PC-9 (cell line): ENCODE data around the gene TSC22D3. TPM values are rescaled to one million over a fixed set of nuclear protein-coding genes. Genes with fewer than 3 reads are reported as not detected.

Source experiments
- BruUV-seq: library from RNA; stranded (reverse); fragments of 400-500 nt; replicated peaks from 2 replicates; lab custom pipeline; 2021; lab: Mats Ljungman, UMichigan
- CTCF ChIA-PET: fragments of 300-600 bp; sonication (Branson Sonifier 250); formaldehyde crosslinking; loops from one replicate; lab custom pipeline; 2022; ENCODE audit warnings: antibody characterized with exemption; lab: Charles Lee
- POLR2A ChIA-PET: fragments of 300-600 bp; sonication (Branson Sonifier 250); formaldehyde crosslinking; loops from one replicate; lab custom pipeline; 2022; ENCODE audit warnings: antibody characterized with exemption; ENCODE audit not compliant: unreplicated experiment; lab: Charles Lee
- DNase-seq, 2 experiments: peaks; one replicate each; pipeline versions ENCODE4 v3.0.0 to v3.0.0-alpha.2; 2015 to 2022; ENCODE audit warnings: mixed read lengths in 1 of 2
- H2AFZ ChIP-seq: fragments of 200-600 bp; sonication (generic); 2 replicates; pipeline ENCODE4 v1.8.1; 2017; ENCODE audit warnings: antibody characterized with exemption
- H3F3A ChIP-seq: fragments of 200-600 bp; sonication (generic); 2 replicates; pipeline ENCODE4 v1.8.1; 2017; ENCODE audit warnings: antibody characterized with exemption, mild to moderate bottlenecking, low read depth; ENCODE audit not compliant: insufficient read depth
- H3K27ac ChIP-seq: fragments of 200-600 bp; sonication (generic); 2 replicates; pipeline ENCODE4 v1.6.1; 2016; ENCODE audit warnings: mixed run types
- H3K27me3 ChIP-seq: fragments of 200-600 bp; sonication (generic); 2 replicates; pipeline ENCODE4 v1.6.1; 2016; ENCODE audit warnings: low read depth, mixed run types; ENCODE audit not compliant: insufficient read depth
- H3K36me3 ChIP-seq: fragments of 200-600 bp; sonication (generic); 2 replicates; pipeline ENCODE4 v1.6.1; 2016; ENCODE audit warnings: low read depth, mixed run types
- H3K4me1 ChIP-seq: fragments of 200-600 bp; sonication (generic); replicated peaks from 2 replicates; pipeline ENCODE4 v1.6.1; 2016; ENCODE audit warnings: mixed run types; ENCODE audit not compliant: insufficient read depth
- H3K4me2 ChIP-seq: fragments of 200-600 bp; sonication (generic); 2 replicates; pipeline ENCODE4 v1.6.1; 2017; ENCODE audit warnings: mixed run types
- H3K4me3 ChIP-seq: fragments of 200-600 bp; sonication (generic); 2 replicates; pipeline ENCODE4 v1.6.1; 2016; ENCODE audit warnings: mixed run types
- H3K79me2 ChIP-seq: fragments of 200-600 bp; sonication (generic); 2 replicates; pipeline ENCODE4 v1.6.1; 2017; ENCODE audit warnings: low read depth, mixed run types
- H3K9me2 ChIP-seq: fragments of 200-600 bp; sonication (generic); 2 replicates; pipeline ENCODE4 v1.8.1; 2017; ENCODE audit warnings: mild to moderate bottlenecking; ENCODE audit not compliant: insufficient read depth
- H3K9me3 ChIP-seq: fragments of 200-600 bp; sonication (generic); 2 replicates; pipeline ENCODE4 v1.8.1; 2016; ENCODE audit warnings: low read depth; ENCODE audit not compliant: insufficient read depth
- H4K20me1 ChIP-seq: fragments of 200-600 bp; sonication (generic); 2 replicates; pipeline ENCODE4 v1.8.1; 2017; ENCODE audit not compliant: insufficient read depth
- EZH2 ChIP-seq: fragments of 200-600 bp; sonication (generic); IDR thresholded peaks from 2 replicates; pipeline ENCODE4 v1.8.0; 2017; ENCODE audit warnings: antibody characterized with exemption, low read depth
- intact Hi-C: fragments of 100-400 bp; cut with micrococcal nuclease; formaldehyde crosslinking; loops from one replicate; pipeline ENCODE4 v1.10.0; 2022; ENCODE audit not compliant: unreplicated experiment
- total RNA-seq: library from RNA; stranded (reverse); gene quantifications from 2 replicates; pipeline ENCODE4 v1.2.3, GENCODE V29; 2021
- TF ChIP-seq, protein P1 (sequence below): fragments of 200-600 bp; sonication (generic); conservative IDR thresholded peaks from 2 replicates; pipeline ENCODE4 v1.6.1; 2017; ENCODE audit warnings: mixed run types, antibody characterized with exemption, mild to moderate bottlenecking, moderate library complexity

TSC22D3 gene
- total RNA-seq, 1 experiment from 2014 or later: 43.9 TPM

DNA sequence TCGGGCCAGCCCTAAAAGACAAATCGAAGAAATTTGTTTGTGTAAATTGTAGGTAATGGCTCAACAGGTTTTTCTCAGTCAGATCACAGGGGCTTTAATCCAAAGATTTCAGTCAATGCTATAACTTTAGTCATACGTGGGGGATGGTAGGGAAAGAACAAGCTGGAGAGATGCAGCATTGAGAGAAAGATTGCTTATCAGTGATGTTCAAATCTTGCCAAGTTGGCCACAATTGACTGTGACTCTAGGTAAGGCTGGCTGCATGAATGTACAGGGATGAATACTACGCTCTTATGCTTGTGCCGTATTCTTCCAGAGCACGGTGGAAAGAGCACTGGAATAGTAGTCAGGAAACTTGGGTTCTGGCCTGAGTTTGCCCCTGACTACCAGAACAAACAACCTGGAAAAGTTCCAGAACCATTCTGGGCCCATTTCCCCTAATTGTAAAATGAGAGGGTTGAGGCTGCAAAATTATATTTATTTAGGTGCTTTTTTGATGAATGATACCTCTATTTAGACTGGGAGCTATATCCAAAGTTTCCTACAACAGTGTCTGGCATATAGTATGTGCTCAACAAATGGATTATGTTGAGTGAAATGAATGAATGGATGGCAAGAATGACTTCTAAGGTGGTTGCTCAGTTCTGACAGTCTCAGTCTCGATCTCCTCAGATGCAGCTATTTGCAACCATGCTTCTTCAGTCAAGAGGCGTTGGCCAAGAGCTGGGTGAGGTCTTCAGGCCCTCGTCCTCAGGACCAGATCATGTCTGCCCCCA is 44.4 kb downstream of the TSC22D3 start:
- Histone ChIP-seq H3K27me3 (no peaks in the 10 kb centered on the region), H3K27ac (peak overlapping the region; percentile 63), H3K36me3 (no peaks in the 10 kb centered on the region), H3K9me3 (no peaks in the 10 kb centered on the region), H2AFZ (no peak overlapping the region), H3K9me2 (no peaks in the 10 kb centered on the region), H4K20me1 (no peaks in the 10 kb centered on the region), H3K4me2 (peak overlapping the region; percentile 70), H3K79me2 (peaks cover 19% of the 10 kb centered on the region), H3K4me3 (no peak overlapping the region), H3K4me1 (peaks cover 81% of the 10 kb centered on the region), H3F3A (peaks cover 41% of the 10 kb centered on the region)
- intact Hi-C loops: no loop called here
- CTCF ChIA-PET: interaction anchor here (0.6 to 0.9 kb wide), 3 partner anchors 58 to 191 kb away, joined by 3 to 6 read pairs (median 4); no protein-coding TSS in a partner anchor
- peak in 1 of 2 experiments; percentile 68 for DNase-seq
- TF ChIP-seq, protein P1, sequence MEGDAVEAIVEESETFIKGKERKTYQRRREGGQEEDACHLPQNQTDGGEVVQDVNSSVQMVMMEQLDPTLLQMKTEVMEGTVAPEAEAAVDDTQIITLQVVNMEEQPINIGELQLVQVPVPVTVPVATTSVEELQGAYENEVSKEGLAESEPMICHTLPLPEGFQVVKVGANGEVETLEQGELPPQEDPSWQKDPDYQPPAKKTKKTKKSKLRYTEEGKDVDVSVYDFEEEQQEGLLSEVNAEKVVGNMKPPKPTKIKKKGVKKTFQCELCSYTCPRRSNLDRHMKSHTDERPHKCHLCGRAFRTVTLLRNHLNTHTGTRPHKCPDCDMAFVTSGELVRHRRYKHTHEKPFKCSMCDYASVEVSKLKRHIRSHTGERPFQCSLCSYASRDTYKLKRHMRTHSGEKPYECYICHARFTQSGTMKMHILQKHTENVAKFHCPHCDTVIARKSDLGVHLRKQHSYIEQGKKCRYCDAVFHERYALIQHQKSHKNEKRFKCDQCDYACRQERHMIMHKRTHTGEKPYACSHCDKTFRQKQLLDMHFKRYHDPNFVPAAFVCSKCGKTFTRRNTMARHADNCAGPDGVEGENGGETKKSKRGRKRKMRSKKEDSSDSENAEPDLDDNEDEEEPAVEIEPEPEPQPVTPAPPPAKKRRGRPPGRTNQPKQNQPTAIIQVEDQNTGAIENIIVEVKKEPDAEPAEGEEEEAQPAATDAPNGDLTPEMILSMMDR: no peak
- no peak for TF ChIP-seq EZH2
- BruUV-seq: no TSS peak
- POLR2A ChIA-PET: interaction anchor here (0.5 to 1.5 kb wide), 8 partner anchors 11 to 526 kb away, joined by 3 to 22 read pairs (median 7); partner anchors contain the start of gene PRPS1

DNA sequence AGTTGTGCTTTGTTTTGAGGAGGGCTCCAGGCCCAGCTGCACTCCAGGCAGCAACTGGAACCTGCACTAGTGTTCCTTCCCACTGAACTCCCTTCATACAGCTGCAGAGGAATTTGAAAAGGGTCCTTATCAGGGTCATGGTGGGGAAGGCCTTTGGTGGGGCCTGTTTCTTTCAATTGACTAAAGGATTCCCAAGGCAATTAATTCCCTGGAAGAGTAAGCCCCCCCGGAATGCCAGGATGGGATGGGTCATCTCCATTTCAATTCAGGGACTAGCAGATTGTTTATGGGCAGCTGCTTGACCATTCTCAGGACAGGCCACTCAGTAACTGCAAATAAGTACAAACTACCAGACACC is 45.3 kb downstream of the TSC22D3 start:
- BruUV-seq: no TSS peak
- TF ChIP-seq, protein P1: no peak
- no peak for TF ChIP-seq EZH2
- CTCF ChIA-PET: interaction anchor here (1.4 kb wide), 1 partner anchor 11 kb away, joined by 5 read pairs; no protein-coding TSS in a partner anchor

DNA sequence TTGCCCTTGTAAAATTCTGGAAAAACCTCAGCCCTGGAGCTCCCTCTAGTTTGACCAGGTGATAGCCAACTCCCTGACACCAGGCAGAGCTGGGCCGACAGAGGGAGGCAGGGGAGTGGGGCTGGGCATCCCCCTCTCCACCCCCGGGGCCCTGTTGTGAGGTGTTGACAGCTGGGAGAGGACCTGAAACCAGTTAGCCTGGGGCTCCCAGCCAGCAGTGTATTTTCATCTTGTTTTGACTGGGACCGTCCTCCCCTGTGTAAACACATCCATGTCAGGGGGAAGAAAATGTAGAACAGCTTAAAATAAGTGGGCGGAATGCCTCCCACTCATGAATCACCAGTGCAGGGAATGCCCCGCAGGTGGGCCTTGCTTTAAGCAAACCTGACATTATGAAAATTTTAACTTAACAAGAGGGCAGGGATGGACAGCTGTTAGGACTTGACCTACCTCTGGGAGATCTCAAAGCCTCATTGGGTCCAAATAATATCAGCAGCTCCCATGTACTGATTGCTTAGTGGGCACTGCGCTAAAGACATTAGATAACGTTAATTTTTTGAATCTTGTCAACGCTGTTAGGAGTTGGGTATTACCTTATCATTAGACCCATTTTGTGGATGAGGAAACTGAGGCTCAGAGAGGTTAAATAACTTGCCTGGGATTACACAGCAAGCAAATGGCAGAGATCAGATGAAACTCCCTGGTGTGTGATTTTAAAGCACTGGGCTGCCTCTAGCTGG is 45.9 kb downstream of the TSC22D3 start:
- Histone ChIP-seq H2AFZ (no peak overlapping the region), H3K4me1 (peaks cover 92% of the 10 kb centered on the region), H3K36me3 (no peaks in the 10 kb centered on the region), H3K4me2 (peak overlapping the region; percentile 70), H3K79me2 (peaks cover 25% of the 10 kb centered on the region), H3K27ac (peak overlapping the region; percentile 63), H4K20me1 (no peaks in the 10 kb centered on the region), H3K4me3 (no peak overlapping the region), H3K9me3 (no peaks in the 10 kb centered on the region), H3K27me3 (no peaks in the 10 kb centered on the region), H3K9me2 (no peaks in the 10 kb centered on the region), H3F3A (peaks cover 52% of the 10 kb centered on the region)
- no peak for TF ChIP-seq EZH2
- TF ChIP-seq, protein P1: no peak
- ChIA-PET CTCF (interaction anchor here (0.6 to 1.4 kb wide), 4 partner anchors 10 to 75 kb away, joined by 3 to 10 read pairs (median 4); no protein-coding TSS in a partner anchor), POLR2A (interaction anchor here (0.7 kb wide), 1 partner anchor 7 kb away, joined by 5 read pairs; no protein-coding TSS in a partner anchor)
- intact Hi-C loops: loop anchor here (1.0 kb wide), 1 partner anchor 11 kb away; no protein-coding TSS in a partner anchor
- peak; percentile 68 to 71 for DNase-seq
- BruUV-seq: no TSS peak

More for the DNA sequence above, 45.3 kb downstream of the TSC22D3 start:
- no peaks in the 10 kb centered on the region for H3K9me2 ChIP-seq
- H3K79me2 ChIP-seq: peaks cover 20% of the 10 kb centered on the region
- intact Hi-C loops: no loop called here
- no peak overlapping the region for H2AFZ ChIP-seq
- DNase-seq: no peak
- H3K27ac ChIP-seq: peak overlapping the region; percentile 63
- H3K9me3 ChIP-seq: no peaks in the 10 kb centered on the region
- H3K27me3 ChIP-seq: no peaks in the 10 kb centered on the region
- H4K20me1 ChIP-seq: no peaks in the 10 kb centered on the region
- peak overlapping the region; percentile 70 for H3K4me2 ChIP-seq
- H3K36me3 ChIP-seq: no peaks in the 10 kb centered on the region
- H3F3A ChIP-seq: peaks cover 47% of the 10 kb centered on the region
- POLR2A ChIA-PET: no interaction called here
- H3K4me3 ChIP-seq: no peak overlapping the region
- H3K4me1 ChIP-seq: peaks cover 86% of the 10 kb centered on the region
